Hepatocyte (in vitro differentiated cells): ENCODE measurements around the gene KRT7. TPM values are rescaled to one million over a fixed set of nuclear protein-coding genes. Genes with fewer than 3 reads are reported as not detected.
A peak's percentile ranks its signal among the peaks of the same experiment; 100 is the strongest.

Source experiments
- DNase-seq: peaks from one replicate; pipeline ENCODE4 v3.0.0-alpha.2; 2016; ENCODE audit warnings: low spot score
- H2AFZ ChIP-seq: fragments of 200-600 bp; sonication (generic); 2 replicates; pipeline ENCODE4 v1.6.0; 2016; ENCODE audit warnings: antibody characterized with exemption, mild to moderate bottlenecking
- H3K27ac ChIP-seq: fragments of 200-600 bp; sonication (generic); 2 replicates; pipeline ENCODE4 v1.5.1; 2016; ENCODE audit warnings: mild to moderate bottlenecking
- H3K27me3 ChIP-seq: fragments of 200-600 bp; sonication (generic); 2 replicates; pipeline ENCODE4 v1.6.1; 2016
- H3K36me3 ChIP-seq: fragments of 200-600 bp; sonication (generic); replicated peaks from 2 replicates; pipeline ENCODE4 v1.5.1; 2016; ENCODE audit warnings: low read depth; ENCODE audit not compliant: insufficient read depth
- H3K4me1 ChIP-seq: fragments of 200-600 bp; sonication (generic); 2 replicates; pipeline ENCODE4 v1.5.1; 2016; ENCODE audit warnings: mild to moderate bottlenecking, moderate library complexity; ENCODE audit not compliant: insufficient read depth
- H3K4me2 ChIP-seq: fragments of 200-600 bp; sonication (generic); 2 replicates; pipeline ENCODE4 v1.6.0; 2016
- H3K4me3 ChIP-seq: fragments of 200-600 bp; sonication (generic); 2 replicates; pipeline ENCODE4 v1.5.1; 2016; ENCODE audit warnings: mild to moderate bottlenecking
- H3K79me2 ChIP-seq: fragments of 200-600 bp; sonication (generic); 2 replicates; pipeline ENCODE4 v1.6.0; 2017; ENCODE audit warnings: mild to moderate bottlenecking
- H3K9me2 ChIP-seq: fragments of 200-600 bp; sonication (generic); replicated peaks from 2 replicates; pipeline ENCODE4 v1.6.0; 2017; ENCODE audit warnings: mild to moderate bottlenecking; ENCODE audit not compliant: insufficient read depth
- H3K9me3 ChIP-seq: fragments of 200-600 bp; sonication (generic); 2 replicates; pipeline ENCODE4 v1.5.1; 2016; ENCODE audit warnings: low read depth, mild to moderate bottlenecking
- H4K20me1 ChIP-seq: fragments of 200-600 bp; sonication (generic); 2 replicates; pipeline ENCODE4 v1.6.0; 2016; ENCODE audit warnings: mild to moderate bottlenecking; ENCODE audit not compliant: insufficient read depth, poor library complexity, severe bottlenecking
- EZH2 ChIP-seq: fragments of 200-600 bp; sonication (generic); IDR thresholded peaks from 2 replicates; pipeline ENCODE4 v1.6.1; 2016; ENCODE audit warnings: antibody characterized with exemption, mild to moderate bottlenecking, borderline replicate concordance
- EZH2phosphoT487 ChIP-seq: fragments of 200-600 bp; sonication (generic); IDR thresholded peaks from one replicate; pipeline ENCODE4 v1.6.1; 2018; ENCODE audit warnings: antibody characterized with exemption, mild to moderate bottlenecking, low read depth, moderate library complexity; ENCODE audit not compliant: unreplicated experiment, severe bottlenecking
- WGBS: methylation state at CpG from one replicate; pipeline ENCODE4 v1.1.6; 2016; ENCODE audit warnings: low lambda C conversion rate; ENCODE audit errors: missing lambda C conversion rate; 5-methylcytosine and 5-hydroxymethylcytosine counted together
- polyA plus RNA-seq: library from polyadenylated mRNA; unstranded; fragments of >200 nt; fragmentation: Nextera tagmentation; extraction: Ambion mirVana; gene quantifications from 2 replicates; pipeline ENCODE4 v1.2.1, GENCODE V29; 2016
- total RNA-seq: library from RNA; depleted of rRNA; stranded (reverse); fragments of >200 nt; gene quantifications from 2 replicates; pipeline ENCODE4 v1.2.3, GENCODE V29; 2014
- TF ChIP-seq, protein P1 (sequence below): fragments of 200-600 bp; sonication (generic); IDR thresholded peaks from 2 replicates; pipeline ENCODE4 v1.5.1; 2016; ENCODE audit warnings: antibody characterized with exemption, mild to moderate bottlenecking; ENCODE audit not compliant: poor library complexity

Gene KRT7
- total and polyA plus RNA-seq, 2 experiments from 2014 or later = 27.1 to 33.3 TPM

DNA sequence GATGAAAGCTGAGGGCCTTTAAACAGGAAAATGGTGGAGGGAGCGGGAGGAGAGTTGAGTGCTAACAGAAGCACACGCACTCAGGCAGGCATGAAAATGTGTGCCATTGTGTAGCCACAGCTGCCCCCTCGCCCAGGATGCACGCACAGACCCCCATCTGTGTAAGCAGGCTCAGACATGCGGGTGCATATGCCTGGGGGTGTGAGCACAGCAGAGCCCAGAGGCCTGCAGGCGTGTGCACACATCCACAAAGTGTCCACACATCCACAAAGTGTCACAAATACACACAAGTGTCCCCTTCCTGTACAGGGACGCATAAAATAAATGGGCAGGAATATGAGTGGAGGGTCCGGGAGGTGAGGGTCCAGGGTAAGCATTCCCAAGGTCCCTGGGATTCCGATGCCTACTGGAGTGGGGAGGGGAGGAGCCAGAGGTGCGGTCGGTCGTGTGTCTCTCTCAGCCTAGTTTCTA lies 805 bp upstream of the KRT7 start:
- no peaks in the 10 kb centered on the region for H3K9me3 ChIP-seq
- 72% methylated on average over 12 of the region's 12 CpGs for WGBS
- no peak overlapping the region for H2AFZ ChIP-seq
- H3K36me3 ChIP-seq = no peaks in the 10 kb centered on the region
- no peak overlapping the region for H3K4me3 ChIP-seq
- H3K4me2 ChIP-seq = peak overlapping the region; percentile 74
- no peak for DNase-seq
- no peaks in the 10 kb centered on the region for H3K79me2 ChIP-seq
- no peaks in the 10 kb centered on the region for H4K20me1 ChIP-seq
- no peaks in the 10 kb centered on the region for H3K9me2 ChIP-seq
- H3K27ac ChIP-seq = no peak overlapping the region
- peaks cover 29% of the 10 kb centered on the region for H3K4me1 ChIP-seq
- H3K27me3 ChIP-seq = peaks cover 15% of the 10 kb centered on the region
- TF ChIP-seq EZH2 = no peak
- TF ChIP-seq, protein P1, sequence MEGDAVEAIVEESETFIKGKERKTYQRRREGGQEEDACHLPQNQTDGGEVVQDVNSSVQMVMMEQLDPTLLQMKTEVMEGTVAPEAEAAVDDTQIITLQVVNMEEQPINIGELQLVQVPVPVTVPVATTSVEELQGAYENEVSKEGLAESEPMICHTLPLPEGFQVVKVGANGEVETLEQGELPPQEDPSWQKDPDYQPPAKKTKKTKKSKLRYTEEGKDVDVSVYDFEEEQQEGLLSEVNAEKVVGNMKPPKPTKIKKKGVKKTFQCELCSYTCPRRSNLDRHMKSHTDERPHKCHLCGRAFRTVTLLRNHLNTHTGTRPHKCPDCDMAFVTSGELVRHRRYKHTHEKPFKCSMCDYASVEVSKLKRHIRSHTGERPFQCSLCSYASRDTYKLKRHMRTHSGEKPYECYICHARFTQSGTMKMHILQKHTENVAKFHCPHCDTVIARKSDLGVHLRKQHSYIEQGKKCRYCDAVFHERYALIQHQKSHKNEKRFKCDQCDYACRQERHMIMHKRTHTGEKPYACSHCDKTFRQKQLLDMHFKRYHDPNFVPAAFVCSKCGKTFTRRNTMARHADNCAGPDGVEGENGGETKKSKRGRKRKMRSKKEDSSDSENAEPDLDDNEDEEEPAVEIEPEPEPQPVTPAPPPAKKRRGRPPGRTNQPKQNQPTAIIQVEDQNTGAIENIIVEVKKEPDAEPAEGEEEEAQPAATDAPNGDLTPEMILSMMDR = no peak
- no peak for TF ChIP-seq EZH2phosphoT487

DNA sequence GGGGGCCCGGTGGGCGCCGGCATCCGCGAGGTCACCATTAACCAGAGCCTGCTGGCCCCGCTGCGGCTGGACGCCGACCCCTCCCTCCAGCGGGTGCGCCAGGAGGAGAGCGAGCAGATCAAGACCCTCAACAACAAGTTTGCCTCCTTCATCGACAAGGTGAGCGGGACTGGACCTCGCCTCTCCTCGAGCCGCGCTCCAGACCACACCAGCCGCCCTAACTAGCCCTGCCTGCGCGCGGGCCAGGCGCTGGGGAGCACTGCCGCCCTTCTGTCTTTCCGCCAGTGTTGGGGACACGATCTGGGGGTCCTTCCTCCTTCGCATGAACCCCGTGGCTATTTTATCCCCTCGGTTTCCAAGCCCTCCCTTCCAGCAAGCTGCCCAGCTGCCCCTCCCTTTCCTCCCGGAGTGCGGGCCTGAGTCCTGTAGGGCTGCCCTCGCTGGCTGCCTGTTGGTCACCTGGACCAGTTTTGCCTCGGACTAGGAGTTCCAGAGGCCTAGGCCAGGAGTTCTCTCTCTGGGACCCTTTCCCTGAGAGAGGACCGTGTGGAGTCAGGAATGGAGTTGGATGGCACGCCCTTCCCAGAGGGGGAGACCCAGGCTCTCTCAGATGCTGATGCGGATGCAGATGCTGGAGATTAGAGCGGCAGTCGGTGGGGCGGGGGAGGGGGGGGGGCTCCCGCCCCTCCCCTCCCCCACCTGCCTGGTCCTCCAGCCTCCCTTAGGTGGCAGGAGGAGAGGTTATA lies 592 bp downstream of the KRT7 start:
- Histone ChIP-seq H3K4me3 (no peak overlapping the region), H3K9me2 (no peaks in the 10 kb centered on the region), H3K9me3 (no peaks in the 10 kb centered on the region), H3K27ac (no peak overlapping the region), H4K20me1 (no peaks in the 10 kb centered on the region), H2AFZ (peak overlapping the region; percentile 26), H3K79me2 (no peaks in the 10 kb centered on the region), H3K4me1 (peaks cover 29% of the 10 kb centered on the region), H3K4me2 (peak overlapping the region; percentile 74), H3K27me3 (peaks cover 15% of the 10 kb centered on the region), H3K36me3 (no peaks in the 10 kb centered on the region)
- no peak for DNase-seq
- TF ChIP-seq EZH2 (peak; percentile 34), EZH2phosphoT487 (peak; percentile 1)
- TF ChIP-seq, protein P1 = no peak
- 21% methylated on average over 34 of the region's 40 CpGs for WGBS

DNA sequence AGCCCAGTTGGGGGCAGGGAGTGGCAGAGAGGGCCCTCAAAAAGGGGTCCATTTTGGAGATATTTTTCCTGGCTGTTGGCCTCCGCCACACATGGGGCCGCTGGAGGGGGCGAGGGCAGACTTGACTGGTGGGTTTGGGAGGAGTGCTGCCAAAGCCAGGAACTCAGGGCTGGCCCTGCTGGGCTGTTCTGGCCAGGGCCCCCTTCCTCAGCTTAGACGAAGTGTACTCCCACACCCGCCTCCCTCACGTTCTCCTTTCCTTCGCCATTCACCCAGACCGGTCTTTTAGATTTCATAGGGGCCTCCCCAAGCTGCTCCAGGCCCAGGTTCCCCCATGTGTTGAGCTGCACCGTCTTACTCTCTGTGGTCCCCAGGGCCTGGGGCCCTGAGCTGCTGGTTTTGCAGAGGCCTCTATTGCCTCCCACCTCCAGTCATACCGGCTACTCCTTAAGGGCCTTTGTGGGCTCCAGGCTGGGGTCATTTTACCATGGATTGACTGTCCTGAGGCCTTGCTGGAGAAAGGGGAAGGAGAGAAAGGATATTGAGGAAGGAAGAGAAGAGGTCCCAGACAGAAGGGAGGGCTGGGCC lies 1.3 kb downstream of the KRT7 start:
- H3K9me3 ChIP-seq = no peaks in the 10 kb centered on the region
- no peaks in the 10 kb centered on the region for H4K20me1 ChIP-seq
- 92% methylated on average over 10 of the region's 10 CpGs for WGBS
- no peak overlapping the region for H3K27ac ChIP-seq
- no peaks in the 10 kb centered on the region for H3K36me3 ChIP-seq
- H3K79me2 ChIP-seq = no peaks in the 10 kb centered on the region
- peaks cover 34% of the 10 kb centered on the region for H3K4me1 ChIP-seq
- H2AFZ ChIP-seq = no peak overlapping the region
- DNase-seq = no peak
- no peaks in the 10 kb centered on the region for H3K9me2 ChIP-seq
- no peak overlapping the region for H3K4me3 ChIP-seq
- H3K4me2 ChIP-seq = no peak overlapping the region
- H3K27me3 ChIP-seq = peaks cover 15% of the 10 kb centered on the region
- TF ChIP-seq EZH2phosphoT487 = no peak
- TF ChIP-seq, protein P1 = no peak
- TF ChIP-seq EZH2 = no peak
